Measurements from ENCODE around the gene CDH18. TPM values are rescaled to one million over a fixed set of nuclear protein-coding genes. Genes with fewer than 3 reads are reported as not detected.

CDH18 gene
- total and polyA plus RNA-seq, 2 donors (not counting 3 experiments of a cell fraction or from before 2014, with no cell fraction given): 0.06 TPM; not detected in 1

GRCh38 chr5:19745247-19745646, 242.8 kb downstream of the CDH18 start:
- H2AFZ ChIP-seq (ENCODE audit: low read depth, low read length): no peak overlapping the region
- no peaks in the 10 kb centered on the region for H3K27me3 ChIP-seq (ENCODE audit: control insufficient read depth in 2 of 2, insufficient read depth in 2 of 2, low read length in 2 of 2)
- no peak for FAIRE-seq
- intact Hi-C loops (cut with micrococcal nuclease) (no loop called here), dilution Hi-C loops (cut with MboI; ENCODE audit: extremely low pct_ligation_motif_present, low sequenced_read_pairs) (no loop called here)
- no peaks in the 10 kb centered on the region for H4K20me1 ChIP-seq (replicated peaks; ENCODE audit: control insufficient read depth, extremely low read depth, insufficient read depth, low read length)
- H3K9ac ChIP-seq (replicated peaks; ENCODE audit: extremely low read depth, insufficient read depth, low read length): no peak overlapping the region
- no peak for DNase-seq (ENCODE audit: low read depth, low spot score)
- no peaks in the 10 kb centered on the region for H3K9me3 ChIP-seq (replicated peaks; ENCODE audit: control insufficient read depth, insufficient read depth, low read length)
- H3K36me3 ChIP-seq (ENCODE audit: control insufficient read depth in 2 of 2, extremely low read depth in 1 of 2, insufficient read depth in 2 of 2, low read length in 2 of 2): no peaks in the 10 kb centered on the region
- ChIA-PET CTCF (interaction anchor here (1.4 kb wide), 1 partner anchor 26 kb away, joined by 4 read pairs; no protein-coding TSS in a partner anchor), POLR2A (no interaction called here)
- H3K79me2 ChIP-seq (ENCODE audit: control insufficient read depth, insufficient read depth, low read length): no peaks in the 10 kb centered on the region
- H3K9me1 ChIP-seq (replicated peaks; ENCODE audit: control insufficient read depth, extremely low read depth, insufficient read depth, low read length): no peaks in the 10 kb centered on the region
- H3K4me2 ChIP-seq (ENCODE audit: insufficient read depth, low read length): no peak overlapping the region
- H3K4me3 ChIP-seq (replicated peaks in 1 of 3; ENCODE audit: insufficient read depth in 1 of 3, low read depth in 1 of 3, low read length in 3 of 3): no peak overlapping the region
- H3K27ac ChIP-seq (ENCODE audit: insufficient read depth, low read depth, low read length): no peak overlapping the region
- TF ChIP-seq MYC (IDR thresholded peaks at IDR 0.05; ENCODE audit: low read depth, low read length) (no peak), FOS (IDR thresholded peaks at IDR 0.05; ENCODE audit: borderline replicate concordance, insufficient read depth, low read length) (no peak), EZH2 (IDR thresholded peaks at IDR 0.05; ENCODE audit: borderline replicate concordance, low read depth, low read length, severe bottlenecking) (no peak), MAX (IDR thresholded peaks at IDR 0.05; ENCODE audit: insufficient read depth, insufficient read length) (no peak), CTCF (IDR thresholded peaks at IDR 0.05; ENCODE audit: extremely low read depth in 1 of 2, insufficient read depth in 1 of 2, low read depth in 1 of 2, low read length in 2 of 2) (no peak), POLR2AphosphoS5 (IDR thresholded peaks at IDR 0.05; ENCODE audit: insufficient read depth, low read depth, low read length) (no peak), GATA2 (IDR thresholded peaks at IDR 0.05; ENCODE audit: insufficient read depth, insufficient read length, low read depth, low read length) (no peak), JUN (IDR thresholded peaks at IDR 0.05; ENCODE audit: borderline replicate concordance, insufficient read depth, insufficient read length, low read depth) (no peak), POLR2A (IDR thresholded peaks at IDR 0.05; ENCODE audit: low read depth, low read length) (no peak)
- BruUV-seq (replicated peaks): no TSS peak
- no peaks in the 10 kb centered on the region for H3K4me1 ChIP-seq (ENCODE audit: control insufficient read depth, extremely low read depth, insufficient read depth, low read length)

Measured in endothelial cell of umbilical vein (primary cell).